ENCODE data around the gene SMARCB1. TPM values are rescaled to one million over a fixed set of nuclear protein-coding genes. Genes with fewer than 3 reads are reported as not detected.

SMARCB1 gene
- total RNA-seq, 1 experiment from 2014 or later: 85.9 TPM

DNA sequence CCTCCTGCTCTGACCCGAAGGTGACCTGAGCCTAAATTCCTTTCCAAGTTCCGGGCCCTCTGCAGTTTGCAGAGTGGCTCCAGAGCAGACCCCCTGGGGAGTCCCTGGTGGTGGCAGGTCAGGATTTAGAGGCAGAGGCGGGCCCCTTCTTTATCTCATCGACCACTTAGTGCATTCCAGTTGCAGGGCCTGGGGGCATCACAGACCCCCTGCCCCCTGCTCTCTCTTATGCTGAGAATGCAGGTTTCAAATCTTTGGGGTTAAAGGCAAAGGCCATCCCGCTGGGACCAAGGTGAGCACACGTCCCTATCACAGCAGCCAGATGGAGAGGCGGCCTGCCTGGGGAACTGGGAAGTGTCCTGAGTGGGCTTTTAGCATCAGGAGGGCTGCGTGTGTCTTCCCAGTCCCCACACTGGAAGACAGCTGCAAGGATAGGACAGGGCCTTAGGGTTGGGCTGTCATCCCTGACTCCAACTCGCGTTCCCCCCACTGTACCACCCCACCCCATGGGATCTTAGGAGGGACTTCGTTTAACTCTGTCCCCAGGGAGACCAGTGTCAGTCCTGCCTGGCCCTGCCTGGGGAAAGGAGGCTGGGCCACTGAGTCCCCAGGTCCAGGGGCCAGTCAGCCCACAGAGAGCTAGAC is 40.7 kb downstream of the SMARCB1 start:
- intact Hi-C loops (cut with micrococcal nuclease): no loop called here
- peaks cover 10% of the 10 kb centered on the region; the same call in 1 of the 2 replicates for H3K36me3 ChIP-seq (ENCODE audit: low read depth, low read length)

DNA sequence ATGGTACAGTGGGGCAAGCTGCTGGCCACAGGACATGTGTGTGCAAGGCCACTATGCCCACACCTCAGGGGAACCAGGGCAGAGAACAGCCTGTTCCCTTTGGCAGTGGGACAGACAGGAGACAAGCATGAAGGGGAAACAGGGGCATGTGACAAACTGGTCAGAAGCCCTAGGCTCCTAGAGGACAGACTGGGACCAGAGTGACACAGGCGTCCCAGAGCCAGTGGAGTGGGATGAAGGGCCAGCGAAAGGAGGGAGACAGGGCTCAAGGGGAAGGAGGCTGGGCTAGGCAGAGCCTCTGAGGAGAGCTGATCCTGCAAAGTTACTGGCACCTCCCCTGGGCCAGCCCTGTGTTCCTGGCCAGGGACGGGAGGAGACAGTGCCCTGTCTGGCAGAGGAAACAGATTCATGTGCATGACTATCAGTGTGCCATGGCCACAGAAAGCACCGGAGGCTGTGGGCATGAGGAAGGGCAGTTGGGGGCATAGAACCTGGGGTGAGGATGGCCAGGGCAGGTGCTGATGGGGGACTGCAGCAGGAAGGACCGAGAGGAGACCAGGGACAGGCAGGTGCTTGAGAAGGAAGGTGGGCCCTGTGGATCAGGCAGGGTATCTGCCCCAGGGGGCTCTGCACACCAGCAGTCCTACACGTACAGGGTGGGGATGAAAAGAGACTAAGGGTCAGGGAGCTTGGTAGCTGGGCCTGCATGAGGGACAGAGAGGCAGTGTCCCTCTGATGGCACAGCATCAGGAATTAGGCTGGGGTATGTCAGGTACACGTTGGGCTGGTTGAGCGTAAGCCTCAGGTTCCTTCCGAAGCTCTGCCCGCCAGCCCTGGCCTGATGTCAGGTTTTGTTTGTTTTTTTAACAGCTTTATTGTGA is 42.3 kb downstream of the SMARCB1 start:
- no peaks in the 10 kb centered on the region for H3K9me3 ChIP-seq (ENCODE audit: low read length)
- no peaks in the 10 kb centered on the region for H3K79me2 ChIP-seq (ENCODE audit: low read length)
- intact Hi-C loops (cut with micrococcal nuclease): no loop called here
- H3K9me2 ChIP-seq (replicated peaks; ENCODE audit: low read length): no peaks in the 10 kb centered on the region
- H4K20me1 ChIP-seq (ENCODE audit: low read length): no peaks in the 10 kb centered on the region
- ChIA-PET CTCF (interaction anchor here (0.8 kb wide), 1 partner anchor 58 kb away, joined by 3 read pairs; no protein-coding TSS in a partner anchor), POLR2A (ENCODE audit: unreplicated experiment) (no interaction called here)
- H3K9ac ChIP-seq (ENCODE audit: low read length): no peak overlapping the region
- H2AFZ ChIP-seq (ENCODE audit: low read length): no peak overlapping the region
- no peaks in the 10 kb centered on the region for H3K27me3 ChIP-seq (ENCODE audit: low read length)
- TF ChIP-seq, protein P1, sequence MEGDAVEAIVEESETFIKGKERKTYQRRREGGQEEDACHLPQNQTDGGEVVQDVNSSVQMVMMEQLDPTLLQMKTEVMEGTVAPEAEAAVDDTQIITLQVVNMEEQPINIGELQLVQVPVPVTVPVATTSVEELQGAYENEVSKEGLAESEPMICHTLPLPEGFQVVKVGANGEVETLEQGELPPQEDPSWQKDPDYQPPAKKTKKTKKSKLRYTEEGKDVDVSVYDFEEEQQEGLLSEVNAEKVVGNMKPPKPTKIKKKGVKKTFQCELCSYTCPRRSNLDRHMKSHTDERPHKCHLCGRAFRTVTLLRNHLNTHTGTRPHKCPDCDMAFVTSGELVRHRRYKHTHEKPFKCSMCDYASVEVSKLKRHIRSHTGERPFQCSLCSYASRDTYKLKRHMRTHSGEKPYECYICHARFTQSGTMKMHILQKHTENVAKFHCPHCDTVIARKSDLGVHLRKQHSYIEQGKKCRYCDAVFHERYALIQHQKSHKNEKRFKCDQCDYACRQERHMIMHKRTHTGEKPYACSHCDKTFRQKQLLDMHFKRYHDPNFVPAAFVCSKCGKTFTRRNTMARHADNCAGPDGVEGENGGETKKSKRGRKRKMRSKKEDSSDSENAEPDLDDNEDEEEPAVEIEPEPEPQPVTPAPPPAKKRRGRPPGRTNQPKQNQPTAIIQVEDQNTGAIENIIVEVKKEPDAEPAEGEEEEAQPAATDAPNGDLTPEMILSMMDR (conservative IDR thresholded peaks at IDR 0.05; ENCODE audit: low read depth, low read length): no peak
- no peak for TF ChIP-seq EZH2phosphoT487 (IDR thresholded peaks at IDR 0.05; ENCODE audit: borderline replicate concordance, low read length)
- DNase-seq: no peak
- peaks cover 10% of the 10 kb centered on the region; the same call in 1 of the 2 replicates for H3K36me3 ChIP-seq (ENCODE audit: low read depth, low read length)
- no peaks in the 10 kb centered on the region for H3K4me1 ChIP-seq (ENCODE audit: insufficient read depth, low read length)
- ATAC-seq: no peak
- no peaks in the 10 kb centered on the region for H3F3A ChIP-seq (ENCODE audit: low read length, unreplicated experiment)
- no peak overlapping the region for H3K27ac ChIP-seq (ENCODE audit: low read length)
- H3K4me2 ChIP-seq (ENCODE audit: low read length): no peak overlapping the region
- no peak overlapping the region for H3K4me3 ChIP-seq (ENCODE audit: low read length)
- BruUV-seq (replicated peaks): no TSS peak

More for the DNA sequence above, 40.7 kb downstream of the SMARCB1 start:
- Histone ChIP-seq H4K20me1 (ENCODE audit: low read length) (no peaks in the 10 kb centered on the region), H3K9me2 (replicated peaks; ENCODE audit: low read length) (no peaks in the 10 kb centered on the region), H3F3A (ENCODE audit: low read length, unreplicated experiment) (no peaks in the 10 kb centered on the region), H3K9ac (ENCODE audit: low read length) (no peak overlapping the region), H2AFZ (ENCODE audit: low read length) (no peak overlapping the region), H3K4me3 (ENCODE audit: low read length) (no peak overlapping the region), H3K9me3 (ENCODE audit: low read length) (no peaks in the 10 kb centered on the region), H3K4me1 (ENCODE audit: insufficient read depth, low read length) (no peaks in the 10 kb centered on the region), H3K4me2 (ENCODE audit: low read length) (no peak overlapping the region), H3K27me3 (ENCODE audit: low read length) (no peaks in the 10 kb centered on the region), H3K27ac (ENCODE audit: low read length) (no peak overlapping the region), H3K79me2 (ENCODE audit: low read length) (no peaks in the 10 kb centered on the region)
- CTCF ChIA-PET: no interaction called here
- POLR2A ChIA-PET (ENCODE audit: unreplicated experiment): no interaction called here
- DNase-seq: no peak
- BruUV-seq (replicated peaks): no TSS peak
- no peak for ATAC-seq
- TF ChIP-seq EZH2phosphoT487 (IDR thresholded peaks at IDR 0.05; ENCODE audit: borderline replicate concordance, low read length): no peak
- TF ChIP-seq EZH2 (IDR thresholded peaks at IDR 0.05; ENCODE audit: low read length, unreplicated experiment): no peak
- TF ChIP-seq, protein P1 (conservative IDR thresholded peaks at IDR 0.05; ENCODE audit: low read depth, low read length): no peak

All from PC-3 (cell line).